Sigmoid colon (tissue), 4 donors: ENCODE results near the gene RAD52.

Experiments used
- CTCF ChIP-seq, 4 experiments: fragments of 450-650 bp in 3 of 4; fragments of 200-600 bp in 1 of 4; IDR thresholded peaks; one replicate each; pipeline ENCODE4 v1.5.1; 2016 to 2019; ENCODE audit warnings: antibody characterized with exemption in 4 of 4, mild to moderate bottlenecking in 3 of 4, moderate library complexity in 2 of 4
- EP300 ChIP-seq, 4 donors: sonication (generic); formaldehyde crosslinking; IDR thresholded peaks; one replicate each; pipeline ENCODE4 v1.6.1; 2017; ENCODE audit warnings: antibody characterized with exemption in 4 of 4
- POLR2A ChIP-seq, 2 donors: fragments of 450-650 bp; IDR thresholded peaks; one replicate each; pipeline ENCODE4 v1.6.1; 2016; ENCODE audit warnings: antibody characterized with exemption in 2 of 2, mild to moderate bottlenecking in 2 of 2, moderate library complexity in 2 of 2
- POLR2AphosphoS5 ChIP-seq, 4 donors: sonication (generic); formaldehyde crosslinking; IDR thresholded peaks; one replicate each; pipeline ENCODE4 v1.6.1; 2017; ENCODE audit warnings: antibody characterized with exemption in 4 of 4

GRCh38 chr12:976644-977043, 27.1 kb upstream of the RAD52 start:
- TF ChIP-seq CTCF (IDR thresholded peaks at IDR 0.05): no peak
- no peak for TF ChIP-seq EP300 (IDR thresholded peaks at IDR 0.05)
- TF ChIP-seq POLR2A (IDR thresholded peaks at IDR 0.05): no peak
- TF ChIP-seq POLR2AphosphoS5 (IDR thresholded peaks at IDR 0.05): no peak
